ENCODE data around the gene MRPL2. TPM values are rescaled to one million over a fixed set of nuclear protein-coding genes. Genes with fewer than 3 reads are reported as not detected.

The MRPL2 gene
- total and polyA plus RNA-seq, 2 of the 8 experiments (the other 6 are each of a cell fraction or from before 2014, with no cell fraction given) = 58.7 to 99.9 TPM

DNA sequence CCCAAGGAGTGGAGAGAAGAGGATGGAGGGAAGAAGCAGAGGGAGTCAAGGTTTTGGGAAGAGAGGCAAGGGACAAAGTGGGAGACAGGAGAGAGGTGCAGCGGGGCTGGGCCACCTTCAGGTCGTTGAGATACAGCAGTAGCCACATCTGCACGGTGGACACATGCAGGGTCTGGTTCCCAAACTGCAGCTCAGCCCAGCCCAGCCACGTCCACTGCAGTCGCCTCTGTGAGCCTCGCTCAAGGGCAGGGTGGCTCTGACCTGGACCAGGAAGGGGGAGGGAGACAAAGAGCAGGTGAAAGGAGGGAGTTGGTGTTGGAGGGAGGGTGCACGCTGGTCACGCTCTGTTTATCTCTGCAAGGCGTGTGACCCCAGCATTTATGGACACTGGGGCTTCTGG is 20.5 kb downstream of the MRPL2 start (continued):
- TF ChIP-seq, protein P1, sequence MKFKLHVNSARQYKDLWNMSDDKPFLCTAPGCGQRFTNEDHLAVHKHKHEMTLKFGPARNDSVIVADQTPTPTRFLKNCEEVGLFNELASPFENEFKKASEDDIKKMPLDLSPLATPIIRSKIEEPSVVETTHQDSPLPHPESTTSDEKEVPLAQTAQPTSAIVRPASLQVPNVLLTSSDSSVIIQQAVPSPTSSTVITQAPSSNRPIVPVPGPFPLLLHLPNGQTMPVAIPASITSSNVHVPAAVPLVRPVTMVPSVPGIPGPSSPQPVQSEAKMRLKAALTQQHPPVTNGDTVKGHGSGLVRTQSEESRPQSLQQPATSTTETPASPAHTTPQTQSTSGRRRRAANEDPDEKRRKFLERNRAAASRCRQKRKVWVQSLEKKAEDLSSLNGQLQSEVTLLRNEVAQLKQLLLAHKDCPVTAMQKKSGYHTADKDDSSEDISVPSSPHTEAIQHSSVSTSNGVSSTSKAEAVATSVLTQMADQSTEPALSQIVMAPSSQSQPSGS (IDR thresholded peaks at IDR 0.05; ENCODE audit: low read length) = no peak
- no peak for TF ChIP-seq CEBPB (IDR thresholded peaks at IDR 0.05; ENCODE audit: low read depth, low read length)
